ENCODE measurements around the gene CATSPER1.

The CATSPER1 gene

GRCh38 chr11:66020212-66020611, 6.1 kb downstream of the CATSPER1 start:
- no peaks in the 10 kb centered on the region for H3K9me3 ChIP-seq (ENCODE audit: low read depth, low read length)
- no peaks in the 10 kb centered on the region for H3K36me3 ChIP-seq (ENCODE audit: insufficient read depth, low read length)
- H3K27ac ChIP-seq, result no peak overlapping the region
- DNase-seq (ENCODE audit: low read depth, low spot score), result no peak
- TF ChIP-seq EZH2 (IDR thresholded peaks at IDR 0.05) (no peak), POLR2AphosphoS5 (IDR thresholded peaks at IDR 0.05; ENCODE audit: borderline replicate concordance, low read depth, low read length) (no peak), FOXP2 (optimal IDR thresholded peaks at IDR 0.05; ENCODE audit: control extremely low read depth, extremely low read length, insufficient read depth) (no peak)
- H3K4me3 ChIP-seq, result no peak overlapping the region
- no peak overlapping the region for H3K9ac ChIP-seq (ENCODE audit: insufficient read length)

GRCh38 chr11:66017321-66017720, 9.0 kb downstream of the CATSPER1 start:
- Histone ChIP-seq H3K27ac (no peak overlapping the region), H3K36me3 (ENCODE audit: insufficient read depth, low read length) (no peaks in the 10 kb centered on the region), H3K9ac (ENCODE audit: insufficient read length) (no peak overlapping the region), H3K9me3 (ENCODE audit: low read depth, low read length) (no peaks in the 10 kb centered on the region), H3K4me3 (no peak overlapping the region)
- TF ChIP-seq POLR2AphosphoS5 (IDR thresholded peaks at IDR 0.05; ENCODE audit: borderline replicate concordance, low read depth, low read length), result no peak
- no peak for TF ChIP-seq EZH2 (IDR thresholded peaks at IDR 0.05)
- TF ChIP-seq FOXP2 (optimal IDR thresholded peaks at IDR 0.05; ENCODE audit: control extremely low read depth, extremely low read length, insufficient read depth), result no peak
- DNase-seq (ENCODE audit: low read depth, low spot score), result no peak

- H3K9ac ChIP-seq (ENCODE audit: insufficient read length), result no peak overlapping the region
- no peaks in the 10 kb centered on the region for H3K36me3 ChIP-seq (ENCODE audit: insufficient read depth, low read length)
- no peak overlapping the region for H3K4me3 ChIP-seq
- DNase-seq (ENCODE audit: low read depth, low spot score), result no peak
- TF ChIP-seq FOXP2 (optimal IDR thresholded peaks at IDR 0.05; ENCODE audit: control extremely low read depth, extremely low read length, insufficient read depth) (no peak), POLR2AphosphoS5 (IDR thresholded peaks at IDR 0.05; ENCODE audit: borderline replicate concordance, low read depth, low read length) (no peak), EZH2 (IDR thresholded peaks at IDR 0.05) (no peak)
- no peak overlapping the region for H3K27ac ChIP-seq
- H3K9me3 ChIP-seq (ENCODE audit: low read depth, low read length), result no peaks in the 10 kb centered on the region
Observed at GRCh38 chr11:66016793-66017177, 9.5 kb downstream of the CATSPER1 start.

- TF ChIP-seq FOXP2 (optimal IDR thresholded peaks at IDR 0.05; ENCODE audit: control extremely low read depth, extremely low read length, insufficient read depth) (no peak), EZH2 (IDR thresholded peaks at IDR 0.05) (no peak), POLR2AphosphoS5 (IDR thresholded peaks at IDR 0.05; ENCODE audit: borderline replicate concordance, low read depth, low read length) (no peak)
- Histone ChIP-seq H3K9me3 (ENCODE audit: low read depth, low read length) (no peaks in the 10 kb centered on the region), H3K4me3 (no peak overlapping the region), H3K27ac (no peak overlapping the region), H3K9ac (ENCODE audit: insufficient read length) (no peak overlapping the region), H3K36me3 (ENCODE audit: insufficient read depth, low read length) (no peaks in the 10 kb centered on the region)
- no peak for DNase-seq (ENCODE audit: low read depth, low spot score)
Observed at GRCh38 chr11:66015936-66016792, 10.1 kb downstream of the CATSPER1 start.

- Histone ChIP-seq H3K4me3 (no peak overlapping the region), H3K36me3 (ENCODE audit: insufficient read depth, low read length) (no peaks in the 10 kb centered on the region), H3K9me3 (ENCODE audit: low read depth, low read length) (no peaks in the 10 kb centered on the region), H3K9ac (ENCODE audit: insufficient read length) (no peak overlapping the region), H3K27ac (no peak overlapping the region)
- TF ChIP-seq POLR2AphosphoS5 (IDR thresholded peaks at IDR 0.05; ENCODE audit: borderline replicate concordance, low read depth, low read length) (no peak), EZH2 (IDR thresholded peaks at IDR 0.05) (no peak), FOXP2 (optimal IDR thresholded peaks at IDR 0.05; ENCODE audit: control extremely low read depth, extremely low read length, insufficient read depth) (no peak)
- no peak for DNase-seq (ENCODE audit: low read depth, low spot score)
Observed at GRCh38 chr11:66015454-66015881, 10.8 kb downstream of the CATSPER1 start.

GRCh38 chr11:66014804-66015453, 11.3 kb downstream of the CATSPER1 start:
- no peak for DNase-seq (ENCODE audit: low read depth, low spot score)
- no peak overlapping the region for H3K27ac ChIP-seq
- H3K9ac ChIP-seq (ENCODE audit: insufficient read length), result no peak overlapping the region
- H3K4me3 ChIP-seq, result no peak overlapping the region
- no peaks in the 10 kb centered on the region for H3K9me3 ChIP-seq (ENCODE audit: low read depth, low read length)
- no peak for TF ChIP-seq EZH2 (IDR thresholded peaks at IDR 0.05)
- TF ChIP-seq POLR2AphosphoS5 (IDR thresholded peaks at IDR 0.05; ENCODE audit: borderline replicate concordance, low read depth, low read length), result no peak
- no peak for TF ChIP-seq FOXP2 (optimal IDR thresholded peaks at IDR 0.05; ENCODE audit: control extremely low read depth, extremely low read length, insufficient read depth)
- H3K36me3 ChIP-seq (ENCODE audit: insufficient read depth, low read length), result no peaks in the 10 kb centered on the region

- Histone ChIP-seq H3K9me3 (ENCODE audit: low read depth, low read length) (no peaks in the 10 kb centered on the region), H3K9ac (ENCODE audit: insufficient read length) (no peak overlapping the region), H3K4me3 (no peak overlapping the region), H3K27ac (no peak overlapping the region), H3K36me3 (ENCODE audit: insufficient read depth, low read length) (no peaks in the 10 kb centered on the region)
- no peak for TF ChIP-seq FOXP2 (optimal IDR thresholded peaks at IDR 0.05; ENCODE audit: control extremely low read depth, extremely low read length, insufficient read depth)
- DNase-seq (ENCODE audit: low read depth, low spot score), result no peak
Observed at GRCh38 chr11:66013762-66014100, 12.5 kb downstream of the CATSPER1 start.

GRCh38 chr11:66012946-66013761, 13.1 kb downstream of the CATSPER1 start:
- Histone ChIP-seq H3K9me3 (ENCODE audit: low read depth, low read length) (no peaks in the 10 kb centered on the region), H3K9ac (ENCODE audit: insufficient read length) (no peak overlapping the region), H3K36me3 (ENCODE audit: insufficient read depth, low read length) (no peaks in the 10 kb centered on the region), H3K4me3 (no peak overlapping the region), H3K27ac (no peak overlapping the region)
- no peak for DNase-seq (ENCODE audit: low read depth, low spot score)
- TF ChIP-seq POLR2AphosphoS5 (IDR thresholded peaks at IDR 0.05; ENCODE audit: borderline replicate concordance, low read depth, low read length), result no peak
- no peak for TF ChIP-seq EZH2 (IDR thresholded peaks at IDR 0.05)
- no peak for TF ChIP-seq FOXP2 (optimal IDR thresholded peaks at IDR 0.05; ENCODE audit: control extremely low read depth, extremely low read length, insufficient read depth)

Data from SK-N-MC (cell line).